ENCODE results near the gene TAF7L.

- no peak for TF ChIP-seq TAF1 (IDR thresholded peaks at IDR 0.05; ENCODE audit: low read depth)
- TF ChIP-seq, protein P1, sequence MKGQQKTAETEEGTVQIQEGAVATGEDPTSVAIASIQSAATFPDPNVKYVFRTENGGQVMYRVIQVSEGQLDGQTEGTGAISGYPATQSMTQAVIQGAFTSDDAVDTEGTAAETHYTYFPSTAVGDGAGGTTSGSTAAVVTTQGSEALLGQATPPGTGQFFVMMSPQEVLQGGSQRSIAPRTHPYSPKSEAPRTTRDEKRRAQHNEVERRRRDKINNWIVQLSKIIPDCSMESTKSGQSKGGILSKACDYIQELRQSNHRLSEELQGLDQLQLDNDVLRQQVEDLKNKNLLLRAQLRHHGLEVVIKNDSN (IDR thresholded peaks at IDR 0.05) = no peak
- TF ChIP-seq TEAD4 (IDR thresholded peaks at IDR 0.05) = no peak
These were observed 27.4 kb downstream of the TAF7L start for GRCh38 chrX:101263766-101264165.
